GM21717 (cell line): ENCODE results near the gene MXI1.

Experiments used
- ATAC-seq: cut with Tn5 transposase; IDR thresholded peaks from one replicate; pipeline ENCODE4 v1.9.1; 2021; ENCODE audit warnings: mild to moderate bottlenecking, moderate library complexity; ENCODE audit not compliant: unreplicated experiment

The MXI1 gene

GRCh38 chr10:110273474-110273873 lies 66.1 kb downstream of the MXI1 start:
- no peak for ATAC-seq

GRCh38 chr10:110274072-110274627 lies 66.7 kb downstream of the MXI1 start:
- no peak for ATAC-seq

GRCh38 chr10:110274647-110275046 lies 67.2 kb downstream of the MXI1 start:
- no peak for ATAC-seq

- no peak for ATAC-seq
Observed at GRCh38 chr10:110275128-110275729, 67.8 kb downstream of the MXI1 start.

- no peak for ATAC-seq
Observed at GRCh38 chr10:110276603-110277002, 69.2 kb downstream of the MXI1 start.

- no peak for ATAC-seq
Observed at GRCh38 chr10:110277591-110277990, 70.2 kb downstream of the MXI1 start.

- no peak for ATAC-seq
Observed at GRCh38 chr10:110278562-110279406, 71.4 kb downstream of the MXI1 start.

- no peak for ATAC-seq
Observed at GRCh38 chr10:110279407-110279986, 72.1 kb downstream of the MXI1 start.

- no peak for ATAC-seq
Observed at GRCh38 chr10:110284262-110284661, 76.9 kb downstream of the MXI1 start.

- ATAC-seq, result no peak
Observed at GRCh38 chr10:110285501-110285900, 78.1 kb downstream of the MXI1 start.

- no peak for ATAC-seq
Observed at GRCh38 chr10:110286841-110287240, 79.4 kb downstream of the MXI1 start.

- no peak for ATAC-seq
Observed at GRCh38 chr10:110296966-110297365, 89.6 kb downstream of the MXI1 start.

GRCh38 chr10:110300486-110300986 lies 93.1 kb downstream of the MXI1 start:
- ATAC-seq, result no peak

- ATAC-seq, result no peak
Observed at GRCh38 chr10:110303681-110304080, 96.3 kb downstream of the MXI1 start.

GRCh38 chr10:110304394-110304779 lies 97.0 kb downstream of the MXI1 start:
- peak; percentile 48 for ATAC-seq

GRCh38 chr10:110304780-110305421 lies 97.5 kb downstream of the MXI1 start, which contains the start of gene SMNDC1:
SMNDC1 (minus strand) TSS chr10:110304920; CDS start chr10:110303587, 1,333 bp downstream.
- peak; percentile 88 for ATAC-seq

GRCh38 chr10:110305767-110306451 lies 98.5 kb downstream of the MXI1 start:
- ATAC-seq, result peak; percentile 43

- ATAC-seq, result no peak
Observed at GRCh38 chr10:110306452-110306768, 99.0 kb downstream of the MXI1 start.

- ATAC-seq, result no peak
Observed at GRCh38 chr10:110307805-110308204, 100.4 kb downstream of the MXI1 start.

- no peak for ATAC-seq
Observed at GRCh38 chr10:110310741-110311140, 103.3 kb downstream of the MXI1 start.
